ENCODE data around the gene EMID1. TPM values are rescaled to one million over a fixed set of nuclear protein-coding genes. Genes with fewer than 3 reads are reported as not detected.

The EMID1 gene
- total RNA-seq, 1 experiment from 2014 or later: 6.1 TPM

- no peak for ATAC-seq
- ChIA-PET POLR2A (no interaction called here), CTCF (interaction anchor here (1.8 to 3.2 kb wide), 2 partner anchors 20 to 21 kb away, joined by 5 to 22 read pairs; no protein-coding TSS in a partner anchor)
- H3K27ac Mint-ChIP-seq: no peak overlapping the region; the same call in 1 of the 2 replicates
- no peaks in the 10 kb centered on the region for H3K36me3 Mint-ChIP-seq
- H3K4me1 Mint-ChIP-seq: peaks cover 3% of the 10 kb centered on the region
- DNase-seq (ENCODE audit: low spot score): no peak
- H3K27me3 Mint-ChIP-seq (ENCODE audit: low read depth): peaks cover 3% of the 10 kb centered on the region; the same call in 1 of the 2 replicates
- no peak for TF ChIP-seq FOXK1 (CRISPR knock-in tag; IDR thresholded peaks at IDR 0.05)
- no peak for TF ChIP-seq ATF1 (CRISPR knock-in tag; IDR thresholded peaks at IDR 0.05)
- TF ChIP-seq FOXJ3 (CRISPR knock-in tag; IDR thresholded peaks at IDR 0.05; ENCODE audit: borderline replicate concordance): no peak
- no peak for TF ChIP-seq MYBL2 (CRISPR knock-in tag; IDR thresholded peaks at IDR 0.05)
- TF ChIP-seq NFE2L1 (CRISPR knock-in tag; IDR thresholded peaks at IDR 0.05): no peak
- TF ChIP-seq, protein P1, sequence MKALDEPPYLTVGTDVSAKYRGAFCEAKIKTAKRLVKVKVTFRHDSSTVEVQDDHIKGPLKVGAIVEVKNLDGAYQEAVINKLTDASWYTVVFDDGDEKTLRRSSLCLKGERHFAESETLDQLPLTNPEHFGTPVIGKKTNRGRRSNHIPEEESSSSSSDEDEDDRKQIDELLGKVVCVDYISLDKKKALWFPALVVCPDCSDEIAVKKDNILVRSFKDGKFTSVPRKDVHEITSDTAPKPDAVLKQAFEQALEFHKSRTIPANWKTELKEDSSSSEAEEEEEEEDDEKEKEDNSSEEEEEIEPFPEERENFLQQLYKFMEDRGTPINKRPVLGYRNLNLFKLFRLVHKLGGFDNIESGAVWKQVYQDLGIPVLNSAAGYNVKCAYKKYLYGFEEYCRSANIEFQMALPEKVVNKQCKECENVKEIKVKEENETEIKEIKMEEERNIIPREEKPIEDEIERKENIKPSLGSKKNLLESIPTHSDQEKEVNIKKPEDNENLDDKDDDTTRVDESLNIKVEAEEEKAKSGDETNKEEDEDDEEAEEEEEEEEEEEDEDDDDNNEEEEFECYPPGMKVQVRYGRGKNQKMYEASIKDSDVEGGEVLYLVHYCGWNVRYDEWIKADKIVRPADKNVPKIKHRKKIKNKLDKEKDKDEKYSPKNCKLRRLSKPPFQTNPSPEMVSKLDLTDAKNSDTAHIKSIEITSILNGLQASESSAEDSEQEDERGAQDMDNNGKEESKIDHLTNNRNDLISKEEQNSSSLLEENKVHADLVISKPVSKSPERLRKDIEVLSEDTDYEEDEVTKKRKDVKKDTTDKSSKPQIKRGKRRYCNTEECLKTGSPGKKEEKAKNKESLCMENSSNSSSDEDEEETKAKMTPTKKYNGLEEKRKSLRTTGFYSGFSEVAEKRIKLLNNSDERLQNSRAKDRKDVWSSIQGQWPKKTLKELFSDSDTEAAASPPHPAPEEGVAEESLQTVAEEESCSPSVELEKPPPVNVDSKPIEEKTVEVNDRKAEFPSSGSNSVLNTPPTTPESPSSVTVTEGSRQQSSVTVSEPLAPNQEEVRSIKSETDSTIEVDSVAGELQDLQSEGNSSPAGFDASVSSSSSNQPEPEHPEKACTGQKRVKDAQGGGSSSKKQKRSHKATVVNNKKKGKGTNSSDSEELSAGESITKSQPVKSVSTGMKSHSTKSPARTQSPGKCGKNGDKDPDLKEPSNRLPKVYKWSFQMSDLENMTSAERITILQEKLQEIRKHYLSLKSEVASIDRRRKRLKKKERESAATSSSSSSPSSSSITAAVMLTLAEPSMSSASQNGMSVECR (CRISPR knock-in tag; IDR thresholded peaks at IDR 0.05; ENCODE audit: borderline replicate concordance): no peak
- no peak for TF ChIP-seq HMGA2 (CRISPR knock-in tag; IDR thresholded peaks at IDR 0.05)
- no peak for TF ChIP-seq ETV6 (CRISPR knock-in tag; IDR thresholded peaks at IDR 0.05)
- TF ChIP-seq CREB1 (CRISPR knock-in tag; IDR thresholded peaks at IDR 0.05): no peak
- no peak for TF ChIP-seq ATF6 (CRISPR knock-in tag; IDR thresholded peaks at IDR 0.05)
- TF ChIP-seq NFYB (CRISPR knock-in tag; conservative IDR thresholded peaks at IDR 0.05; ENCODE audit: low read depth): no peak
- no peak for TF ChIP-seq ZNF396 (CRISPR knock-in tag; IDR thresholded peaks at IDR 0.05; ENCODE audit: borderline replicate concordance)
- no peak for TF ChIP-seq MXD4 (CRISPR knock-in tag; IDR thresholded peaks at IDR 0.05; ENCODE audit: borderline replicate concordance)
- TF ChIP-seq, protein P2, sequence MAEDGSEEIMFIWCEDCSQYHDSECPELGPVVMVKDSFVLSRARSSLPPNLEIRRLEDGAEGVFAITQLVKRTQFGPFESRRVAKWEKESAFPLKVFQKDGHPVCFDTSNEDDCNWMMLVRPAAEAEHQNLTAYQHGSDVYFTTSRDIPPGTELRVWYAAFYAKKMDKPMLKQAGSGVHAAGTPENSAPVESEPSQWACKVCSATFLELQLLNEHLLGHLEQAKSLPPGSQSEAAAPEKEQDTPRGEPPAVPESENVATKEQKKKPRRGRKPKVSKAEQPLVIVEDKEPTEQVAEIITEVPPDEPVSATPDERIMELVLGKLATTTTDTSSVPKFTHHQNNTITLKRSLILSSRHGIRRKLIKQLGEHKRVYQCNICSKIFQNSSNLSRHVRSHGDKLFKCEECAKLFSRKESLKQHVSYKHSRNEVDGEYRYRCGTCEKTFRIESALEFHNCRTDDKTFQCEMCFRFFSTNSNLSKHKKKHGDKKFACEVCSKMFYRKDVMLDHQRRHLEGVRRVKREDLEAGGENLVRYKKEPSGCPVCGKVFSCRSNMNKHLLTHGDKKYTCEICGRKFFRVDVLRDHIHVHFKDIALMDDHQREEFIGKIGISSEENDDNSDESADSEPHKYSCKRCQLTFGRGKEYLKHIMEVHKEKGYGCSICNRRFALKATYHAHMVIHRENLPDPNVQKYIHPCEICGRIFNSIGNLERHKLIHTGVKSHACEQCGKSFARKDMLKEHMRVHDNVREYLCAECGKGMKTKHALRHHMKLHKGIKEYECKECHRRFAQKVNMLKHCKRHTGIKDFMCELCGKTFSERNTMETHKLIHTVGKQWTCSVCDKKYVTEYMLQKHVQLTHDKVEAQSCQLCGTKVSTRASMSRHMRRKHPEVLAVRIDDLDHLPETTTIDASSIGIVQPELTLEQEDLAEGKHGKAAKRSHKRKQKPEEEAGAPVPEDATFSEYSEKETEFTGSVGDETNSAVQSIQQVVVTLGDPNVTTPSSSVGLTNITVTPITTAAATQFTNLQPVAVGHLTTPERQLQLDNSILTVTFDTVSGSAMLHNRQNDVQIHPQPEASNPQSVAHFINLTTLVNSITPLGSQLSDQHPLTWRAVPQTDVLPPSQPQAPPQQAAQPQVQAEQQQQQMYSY (CRISPR knock-in tag; IDR thresholded peaks at IDR 0.05): no peak
- TF ChIP-seq GTF2I (CRISPR knock-in tag; conservative IDR thresholded peaks at IDR 0.05): no peak
- no peak for TF ChIP-seq JAZF1 (CRISPR knock-in tag; IDR thresholded peaks at IDR 0.05)
- TF ChIP-seq, protein P3, sequence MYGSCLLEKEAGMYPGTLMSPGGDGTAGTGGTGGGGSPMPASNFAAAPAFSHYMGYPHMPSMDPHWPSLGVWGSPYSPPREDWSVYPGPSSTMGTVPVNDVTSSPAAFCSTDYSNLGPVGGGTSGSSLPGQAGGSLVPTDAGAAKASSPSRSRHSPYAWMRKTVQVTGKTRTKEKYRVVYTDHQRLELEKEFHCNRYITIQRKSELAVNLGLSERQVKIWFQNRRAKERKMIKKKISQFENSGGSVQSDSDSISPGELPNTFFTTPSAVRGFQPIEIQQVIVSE (CRISPR knock-in tag; IDR thresholded peaks at IDR 0.05; ENCODE audit: borderline replicate concordance): no peak
- no peaks in the 10 kb centered on the region for H3K9me3 Mint-ChIP-seq
- no peak overlapping the region for H3K4me3 Mint-ChIP-seq
These were observed 19.9 kb downstream of the EMID1 start for GRCh38 chr22:29225422-29226090.

Measured in WTC11 (cell line).